Astrocyte of the spinal cord (primary cell): Measurements from ENCODE around the gene PIEZO1.
"Not testable (repeated sequence)": the region's sequence is repeated elsewhere in the genome, so short reads cannot be mapped to it uniquely, and the experiment has no call there.

Experiments
- DNase-seq: peaks from one replicate; pipeline ENCODE4 v3.0.0; 2011; ENCODE audit warnings: low read depth, low spot score
- H3K4me3 ChIP-seq: 2 replicates; pipeline ENCODE4 v1.5.1; 2011; ENCODE audit warnings: low read depth, mild to moderate bottlenecking, low read length, moderate library complexity
- in situ Hi-C: cut with HindIII; loops from 2 replicates; pipeline ENCODE4 v1.10.0; 2017; ENCODE audit warnings: low sequenced_read_pairs
- TF ChIP-seq, protein P1 (sequence below): IDR thresholded peaks from 2 replicates; pipeline ENCODE4 v1.5.1; 2012; ENCODE audit warnings: low read depth, mild to moderate bottlenecking, low read length, inconsistent platforms

The PIEZO1 gene

GRCh38 chr16:88830258-88830657 lies 45.2 kb upstream of the PIEZO1 start:
- H3K4me3 ChIP-seq, result no peak overlapping the region
- in situ Hi-C loops, result no loop called here
- DNase-seq, result no peak
- TF ChIP-seq, protein P1, sequence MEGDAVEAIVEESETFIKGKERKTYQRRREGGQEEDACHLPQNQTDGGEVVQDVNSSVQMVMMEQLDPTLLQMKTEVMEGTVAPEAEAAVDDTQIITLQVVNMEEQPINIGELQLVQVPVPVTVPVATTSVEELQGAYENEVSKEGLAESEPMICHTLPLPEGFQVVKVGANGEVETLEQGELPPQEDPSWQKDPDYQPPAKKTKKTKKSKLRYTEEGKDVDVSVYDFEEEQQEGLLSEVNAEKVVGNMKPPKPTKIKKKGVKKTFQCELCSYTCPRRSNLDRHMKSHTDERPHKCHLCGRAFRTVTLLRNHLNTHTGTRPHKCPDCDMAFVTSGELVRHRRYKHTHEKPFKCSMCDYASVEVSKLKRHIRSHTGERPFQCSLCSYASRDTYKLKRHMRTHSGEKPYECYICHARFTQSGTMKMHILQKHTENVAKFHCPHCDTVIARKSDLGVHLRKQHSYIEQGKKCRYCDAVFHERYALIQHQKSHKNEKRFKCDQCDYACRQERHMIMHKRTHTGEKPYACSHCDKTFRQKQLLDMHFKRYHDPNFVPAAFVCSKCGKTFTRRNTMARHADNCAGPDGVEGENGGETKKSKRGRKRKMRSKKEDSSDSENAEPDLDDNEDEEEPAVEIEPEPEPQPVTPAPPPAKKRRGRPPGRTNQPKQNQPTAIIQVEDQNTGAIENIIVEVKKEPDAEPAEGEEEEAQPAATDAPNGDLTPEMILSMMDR, result no peak

GRCh38 chr16:88828711-88829110 lies 43.7 kb upstream of the PIEZO1 start:
- no peak overlapping the region for H3K4me3 ChIP-seq
- in situ Hi-C loops, result no loop called here
- TF ChIP-seq, protein P1, result no peak
- no peak for DNase-seq

DNA sequence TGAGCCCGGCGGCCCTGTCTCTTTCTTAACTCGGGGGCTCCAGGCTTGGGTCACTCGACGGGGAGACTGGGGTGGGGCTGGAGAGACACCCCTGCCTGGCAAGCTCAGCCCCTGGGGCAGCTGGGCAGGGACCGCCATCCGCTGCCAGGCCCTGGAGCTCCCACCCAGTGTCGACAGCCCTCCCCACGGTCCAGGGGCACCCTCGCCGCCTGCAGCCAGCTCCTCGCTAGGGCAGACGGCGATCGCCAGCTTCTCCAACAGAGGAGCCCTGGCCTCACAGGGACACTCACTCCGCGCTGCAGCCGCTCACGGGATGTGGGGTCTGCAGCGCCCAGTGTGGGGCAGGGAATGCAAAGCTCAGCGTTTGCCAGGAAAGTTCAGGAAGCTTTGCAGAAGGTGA lies 42.7 kb upstream of the PIEZO1 start:
- no peak for DNase-seq
- no peak overlapping the region for H3K4me3 ChIP-seq
- TF ChIP-seq, protein P1, result no peak
- in situ Hi-C loops, result no loop called here

DNA sequence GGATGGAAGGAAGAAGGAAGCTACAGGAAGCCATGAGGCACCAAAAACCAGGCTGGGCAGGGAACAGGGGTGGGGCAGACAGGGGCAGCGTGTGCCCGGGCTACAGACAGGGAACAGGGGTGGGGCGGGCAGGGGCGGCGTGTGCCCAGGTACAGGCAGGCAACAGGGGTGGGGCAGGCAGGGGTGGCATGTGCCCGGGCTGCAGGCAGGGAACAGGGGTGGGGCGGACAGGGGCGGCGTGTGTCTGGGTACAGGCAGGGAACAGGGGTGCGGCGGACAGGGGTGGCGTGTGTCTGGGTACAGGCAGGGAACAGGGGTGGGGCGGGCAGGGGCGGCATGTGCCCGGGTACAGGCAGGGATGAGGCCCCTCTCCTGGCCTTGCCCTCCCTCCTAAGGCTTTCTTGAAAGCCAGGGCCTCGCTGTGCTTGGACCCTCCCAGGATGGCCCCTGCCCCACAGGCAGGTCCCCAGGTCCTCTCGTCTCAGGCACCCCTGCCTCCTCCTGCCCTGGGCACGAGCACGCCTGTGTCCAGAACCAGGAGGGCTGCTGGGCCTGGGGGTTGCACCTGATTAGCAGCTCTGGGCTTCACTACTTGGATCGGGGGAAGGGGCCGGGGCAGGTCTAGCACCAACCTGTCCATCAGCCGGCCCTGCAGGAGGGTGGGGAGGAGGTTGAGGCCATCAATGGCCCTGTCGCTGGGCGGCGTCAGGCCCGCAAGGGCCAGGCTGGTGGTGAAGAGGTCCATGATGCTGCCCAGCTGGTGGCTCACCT lies 41.2 kb upstream of the PIEZO1 start:
- H3K4me3 ChIP-seq, result no peak overlapping the region
- TF ChIP-seq, protein P1, result no peak
- in situ Hi-C loops, result no loop called here
- DNase-seq, result no peak

GRCh38 chr16:88825146-88825545 lies 40.1 kb upstream of the PIEZO1 start:
- DNase-seq, result no peak
- TF ChIP-seq, protein P1, result no peak
- in situ Hi-C loops, result no loop called here
- H3K4me3 ChIP-seq, result no peak overlapping the region

DNA sequence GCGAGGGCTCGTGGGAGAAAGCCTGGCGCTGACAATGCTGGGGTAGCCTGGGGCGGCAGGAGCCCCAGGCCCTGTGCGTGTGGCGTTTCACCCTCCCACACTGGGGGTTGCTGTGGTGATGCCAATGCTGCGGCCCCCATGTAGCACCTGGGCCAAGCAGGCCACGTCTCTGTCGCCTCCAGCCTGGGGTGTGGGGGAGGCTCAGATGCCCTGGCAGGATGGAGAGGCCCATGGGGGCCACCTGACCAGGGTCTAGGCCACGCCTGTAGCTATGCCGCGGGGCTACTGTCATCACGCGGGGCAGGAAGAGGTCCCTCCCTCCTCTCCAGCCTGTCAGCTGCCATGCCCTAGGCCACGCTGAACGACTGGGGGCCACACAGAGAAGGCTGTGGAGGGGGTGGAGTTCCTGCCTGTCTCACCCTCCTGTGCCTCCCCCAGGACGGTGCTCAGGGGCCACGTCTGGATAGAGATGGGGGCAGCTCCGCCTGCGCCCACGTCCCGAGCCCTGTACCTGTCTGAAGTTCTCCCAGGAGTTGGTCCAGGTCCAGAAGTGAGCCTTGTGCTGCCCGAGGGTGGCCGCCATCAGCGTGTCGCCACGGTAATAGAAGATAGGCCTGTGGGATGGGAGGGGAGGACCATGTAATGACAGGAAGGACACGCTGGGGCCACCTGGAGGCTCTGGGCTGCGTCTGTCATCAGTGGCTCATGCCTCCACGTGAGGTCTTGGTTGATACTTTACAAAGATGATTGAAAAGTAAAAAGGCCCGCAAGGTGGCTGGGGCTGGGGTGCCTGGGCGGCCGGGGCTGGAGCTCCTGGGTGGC lies 39.4 kb upstream of the PIEZO1 start:
- TF ChIP-seq, protein P1, result no peak
- no peak overlapping the region for H3K4me3 ChIP-seq
- in situ Hi-C loops, result no loop called here
- DNase-seq, result no peak

DNA sequence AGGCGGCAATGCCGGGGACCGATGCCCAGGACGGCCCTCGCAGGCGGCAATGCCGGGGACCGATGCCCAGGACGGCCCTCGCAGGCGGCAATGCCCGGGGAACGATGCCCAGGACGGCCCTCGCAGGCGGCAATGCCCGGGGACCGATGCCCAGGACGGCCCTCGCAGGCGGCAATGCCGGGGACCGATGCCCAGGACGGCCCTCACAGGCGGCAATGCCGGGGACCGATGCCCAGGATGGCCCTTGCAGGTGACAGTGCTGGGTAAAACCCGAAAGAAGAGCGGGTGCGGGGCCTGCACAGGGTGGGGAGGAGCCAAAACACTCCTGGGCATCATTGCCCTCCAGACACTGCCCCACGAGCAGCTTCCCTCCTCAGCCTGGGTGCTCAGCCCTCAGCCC lies 38.6 kb upstream of the PIEZO1 start:
- DNase-seq, in situ Hi-C loops, H3K4me3 ChIP-seq: not testable (repeated sequence)
